Neural progenitor cell (in vitro differentiated cells): ENCODE results near the gene NFIA. TPM values are rescaled to one million over a fixed set of nuclear protein-coding genes. Genes with fewer than 3 reads are reported as not detected.
A peak's percentile ranks its signal among the peaks of the same experiment; 100 is the strongest.

Source experiments
- DNase-seq: peaks from one replicate; pipeline ENCODE4 v3.0.0-alpha.2; 2016; ENCODE audit warnings: low spot score
- H2AFZ ChIP-seq: fragments of 200-600 bp; sonication (generic); replicated peaks from 2 replicates; pipeline ENCODE4 v1.6.1; 2016; ENCODE audit warnings: antibody characterized with exemption
- H3F3A ChIP-seq: fragments of 200-600 bp; sonication (generic); 2 replicates; pipeline ENCODE4 v1.6.1; 2016; ENCODE audit warnings: antibody characterized with exemption, low read depth
- H3K27ac ChIP-seq: fragments of 200-600 bp; sonication (generic); 2 replicates; pipeline ENCODE4 v1.5.1; 2016; ENCODE audit warnings: mild to moderate bottlenecking
- H3K27me3 ChIP-seq: fragments of 200-600 bp; sonication (generic); 2 replicates; pipeline ENCODE4 v1.6.1; 2016; ENCODE audit warnings: mild to moderate bottlenecking, moderate library complexity
- H3K36me3 ChIP-seq: fragments of 200-600 bp; sonication (generic); 2 replicates; pipeline ENCODE4 v1.5.1; 2016
- H3K4me1 ChIP-seq: fragments of 200-600 bp; sonication (generic); 2 replicates; pipeline ENCODE4 v1.6.1; 2016; ENCODE audit warnings: mixed run types
- H3K4me2 ChIP-seq: fragments of 200-600 bp; sonication (generic); 2 replicates; pipeline ENCODE4 v1.6.1; 2016
- H3K4me3 ChIP-seq: fragments of 200-600 bp; sonication (generic); 2 replicates; pipeline ENCODE4 v1.5.1; 2016
- H3K79me2 ChIP-seq: fragments of 200-600 bp; sonication (generic); 2 replicates; pipeline ENCODE4 v1.6.1; 2016; ENCODE audit warnings: low read depth
- H3K9ac ChIP-seq: fragments of 200-600 bp; sonication (generic); 2 replicates; pipeline ENCODE4 v1.6.1; 2016
- H3K9me3 ChIP-seq: fragments of 200-600 bp; sonication (generic); 2 replicates; pipeline ENCODE4 v1.5.1; 2016; ENCODE audit warnings: low read depth
- H4K20me1 ChIP-seq: fragments of 200-600 bp; sonication (generic); 2 replicates; pipeline ENCODE4 v1.6.1; 2016; ENCODE audit warnings: low read depth
- H3K27ac Mint-ChIP-seq: 3 replicates; pipeline ENCODE4 v1.8.0; 2021; ENCODE audit warnings: mixed read lengths
- H3K27me3 Mint-ChIP-seq: 2 replicates; pipeline ENCODE4 v1.8.0; 2022; ENCODE audit warnings: low read depth, mild to moderate bottlenecking, inconsistent platforms, moderate library complexity, mixed read lengths; ENCODE audit not compliant: insufficient read depth
- H3K36me3 Mint-ChIP-seq: 3 replicates; pipeline ENCODE4 v1.8.0; 2021; ENCODE audit warnings: mixed read lengths
- H3K4me1 Mint-ChIP-seq: 3 replicates; pipeline ENCODE4 v1.8.0; 2021; ENCODE audit warnings: mixed read lengths
- H3K4me3 Mint-ChIP-seq: 3 replicates; pipeline ENCODE4 v1.8.0; 2021; ENCODE audit warnings: mild to moderate bottlenecking, moderate library complexity, mixed read lengths
- H3K9me3 Mint-ChIP-seq: 3 replicates; pipeline ENCODE4 v1.8.0; 2020; ENCODE audit warnings: mixed read lengths
- CTCF ChIP-seq: fragments of 200-600 bp; sonication (generic); IDR thresholded peaks from 2 replicates; pipeline ENCODE4 v1.5.1; 2017; ENCODE audit warnings: antibody characterized with exemption, mild to moderate bottlenecking
- EZH2 ChIP-seq: fragments of 200-600 bp; sonication (generic); IDR thresholded peaks from 2 replicates; pipeline ENCODE4 v1.6.1; 2017; ENCODE audit warnings: antibody characterized with exemption, mild to moderate bottlenecking, moderate library complexity
- EZH2phosphoT487 ChIP-seq: fragments of 200-600 bp; sonication (generic); IDR thresholded peaks from 2 replicates; pipeline ENCODE4 v1.6.1; 2017; ENCODE audit warnings: antibody characterized with exemption
- total RNA-seq: library from RNA; depleted of rRNA; stranded (reverse); fragments of >200 nt; gene quantifications from 2 replicates; pipeline ENCODE4 v1.2.3, GENCODE V29; 2015; ENCODE audit warnings: low replicate concordance

Gene NFIA
- total RNA-seq, 1 donor from 2014 or later: 5.3 TPM

- no peak overlapping the region for H2AFZ ChIP-seq
- peaks cover 3% of the 10 kb centered on the region for H3K4me1 Mint-ChIP-seq
- H3K4me1 ChIP-seq: no peaks in the 10 kb centered on the region
- H3K27ac ChIP-seq: no peak overlapping the region
- no peak overlapping the region for H3K4me2 ChIP-seq
- H3F3A ChIP-seq: no peaks in the 10 kb centered on the region
- no peaks in the 10 kb centered on the region for H3K36me3 Mint-ChIP-seq
- no peak overlapping the region for H3K9ac ChIP-seq
- H3K27ac Mint-ChIP-seq: no peak overlapping the region
- H4K20me1 ChIP-seq: no peaks in the 10 kb centered on the region
- no peak overlapping the region for H3K4me3 Mint-ChIP-seq
- DNase-seq: no peak
- H3K79me2 ChIP-seq: no peaks in the 10 kb centered on the region
- TF ChIP-seq EZH2phosphoT487 (no peak), CTCF (no peak), EZH2 (no peak)
- no peaks in the 10 kb centered on the region for H3K27me3 ChIP-seq
- no peaks in the 10 kb centered on the region for H3K9me3 ChIP-seq
- no peaks in the 10 kb centered on the region for H3K9me3 Mint-ChIP-seq
- no peak overlapping the region for H3K4me3 ChIP-seq
- H3K36me3 ChIP-seq: no peaks in the 10 kb centered on the region
- peaks cover 4% of the 10 kb centered on the region for H3K27me3 Mint-ChIP-seq
These were observed 89.6 kb downstream of the NFIA start for GRCh38 chr1:61171974-61172373.

DNA sequence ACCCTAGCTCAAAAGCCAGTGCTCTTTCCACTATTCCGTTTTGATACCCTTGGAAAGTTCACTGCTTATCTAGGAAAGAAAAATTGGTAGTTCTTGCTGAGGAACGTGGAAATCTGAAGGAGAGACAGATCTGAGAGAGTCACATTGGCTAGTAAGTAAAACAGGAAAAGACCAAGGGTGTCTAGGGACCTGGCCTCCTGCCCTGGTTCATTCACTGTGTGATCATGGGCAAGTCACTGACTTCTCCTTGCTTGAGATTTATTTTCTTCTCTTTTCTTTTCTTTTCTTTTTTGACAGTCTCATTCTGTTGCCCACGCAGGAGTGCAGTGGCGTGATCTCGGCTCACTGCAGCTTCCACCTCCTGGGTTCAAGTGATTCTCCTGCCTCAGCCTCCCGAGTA, 90.8 kb downstream of the NFIA start:
- no peaks in the 10 kb centered on the region for H3K9me3 Mint-ChIP-seq
- Histone ChIP-seq H3K27ac (no peak overlapping the region), H3K4me3 (no peak overlapping the region), H3K9me3 (no peaks in the 10 kb centered on the region), H2AFZ (no peak overlapping the region), H3K27me3 (no peaks in the 10 kb centered on the region), H3K79me2 (no peaks in the 10 kb centered on the region), H3F3A (no peaks in the 10 kb centered on the region), H3K9ac (no peak overlapping the region), H3K4me2 (no peak overlapping the region), H4K20me1 (no peaks in the 10 kb centered on the region), H3K4me1 (no peaks in the 10 kb centered on the region), H3K36me3 (no peaks in the 10 kb centered on the region)
- no peak overlapping the region for H3K4me3 Mint-ChIP-seq
- peaks cover 4% of the 10 kb centered on the region for H3K27me3 Mint-ChIP-seq
- TF ChIP-seq EZH2phosphoT487 (no peak), CTCF (no peak), EZH2 (no peak)
- no peaks in the 10 kb centered on the region for H3K36me3 Mint-ChIP-seq
- H3K27ac Mint-ChIP-seq: no peak overlapping the region
- peaks cover 3% of the 10 kb centered on the region for H3K4me1 Mint-ChIP-seq
- DNase-seq: no peak

DNA sequence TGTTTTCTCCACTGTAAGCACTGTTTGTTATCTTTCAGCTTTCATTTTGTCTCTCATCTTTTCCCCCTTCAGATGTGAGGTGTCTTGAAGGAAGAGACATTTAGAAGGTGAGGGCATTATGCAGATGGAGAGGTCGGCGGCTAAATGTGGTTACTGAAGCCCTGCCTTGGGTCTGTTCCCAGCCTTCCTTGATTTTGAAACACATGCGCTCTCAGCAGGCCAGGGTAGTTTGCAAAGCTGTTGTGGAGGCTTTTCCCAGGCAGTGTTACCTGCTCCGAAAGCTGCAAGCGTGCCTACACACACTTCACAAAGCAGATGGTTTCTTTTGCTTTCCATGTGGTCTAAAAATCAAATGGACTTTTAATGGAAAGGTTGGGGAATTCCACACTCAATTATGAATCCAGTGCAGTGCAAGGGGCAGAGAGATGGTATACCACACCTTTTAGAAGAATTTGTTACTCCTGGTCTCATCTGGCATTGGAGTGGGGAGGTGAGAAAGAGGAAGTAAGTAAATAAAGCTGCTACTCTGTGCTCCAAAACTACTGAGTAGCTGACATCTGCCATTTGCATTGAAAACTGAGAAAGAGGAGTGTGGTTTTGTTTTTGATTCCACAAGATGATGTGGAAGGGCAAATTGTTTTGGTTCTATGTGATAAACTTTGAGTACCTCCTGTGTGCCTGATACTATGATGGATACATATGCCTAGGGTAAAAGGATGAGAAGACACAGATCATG, 91.9 kb downstream of the NFIA start:
- Mint-ChIP-seq H3K27me3 (peaks cover 4% of the 10 kb centered on the region), H3K4me3 (no peak overlapping the region), H3K27ac (no peak overlapping the region), H3K9me3 (no peaks in the 10 kb centered on the region), H3K4me1 (peaks cover 7% of the 10 kb centered on the region), H3K36me3 (no peaks in the 10 kb centered on the region)
- H2AFZ ChIP-seq: peak overlapping the region; percentile 51
- TF ChIP-seq EZH2 (no peak), CTCF (no peak), EZH2phosphoT487 (no peak)
- no peak for DNase-seq
- H3K4me3 ChIP-seq: no peak overlapping the region
- H3K9ac ChIP-seq: no peak overlapping the region
- H4K20me1 ChIP-seq: no peaks in the 10 kb centered on the region
- no peaks in the 10 kb centered on the region for H3K36me3 ChIP-seq
- H3F3A ChIP-seq: no peaks in the 10 kb centered on the region
- no peak overlapping the region for H3K27ac ChIP-seq
- no peaks in the 10 kb centered on the region for H3K27me3 ChIP-seq
- no peak overlapping the region for H3K4me2 ChIP-seq
- no peaks in the 10 kb centered on the region for H3K4me1 ChIP-seq
- no peaks in the 10 kb centered on the region for H3K9me3 ChIP-seq
- H3K79me2 ChIP-seq: no peaks in the 10 kb centered on the region
